Spinal cord (tissue), 10 donors: ENCODE measurements around the gene PSMD1. TPM values are rescaled to one million over a fixed set of nuclear protein-coding genes. Genes with fewer than 3 reads are reported as not detected.

Experiments used
- DNase-seq, 6 donors: peaks; one replicate each; pipeline versions ENCODE4 v3.0.0 to v3.0.0-alpha.2; 2013 to 2015; ENCODE audit warnings: low spot score in 6 of 6, low read depth in 4 of 6
- H3K27ac ChIP-seq: one replicate; pipeline ENCODE4 v1.5.1; 2013; ENCODE audit warnings: low read depth, low read length, control low read depth
- H3K27me3 ChIP-seq: one replicate; pipeline ENCODE4 v1.6.1; 2013; ENCODE audit warnings: low read length; ENCODE audit not compliant: control insufficient read depth, insufficient read depth
- H3K36me3 ChIP-seq: one replicate; pipeline ENCODE4 v1.6.1; 2013; ENCODE audit warnings: low read length; ENCODE audit not compliant: control insufficient read depth, insufficient read depth
- H3K4me1 ChIP-seq: one replicate; pipeline ENCODE4 v1.6.1; 2013; ENCODE audit warnings: low read length; ENCODE audit not compliant: control insufficient read depth, insufficient read depth
- H3K4me3 ChIP-seq: one replicate; pipeline ENCODE4 v1.5.1; 2013; ENCODE audit warnings: low read depth, low read length, control low read depth
- H3K9me3 ChIP-seq: one replicate; pipeline ENCODE4 v1.6.1; 2013; ENCODE audit warnings: low read length; ENCODE audit not compliant: control insufficient read depth, insufficient read depth
- WGBS: methylation state at CpG from one replicate; pipeline ENCODE4 v1.1.5; 2013; ENCODE audit warnings: missing lambda C conversion rate; ENCODE audit not compliant: insufficient coverage; 5-methylcytosine and 5-hydroxymethylcytosine counted together
- polyA plus RNA-seq, 2 donors: library from polyadenylated mRNA; unstranded; fragments of 120-200 nt; gene quantifications; one replicate each; pipeline ENCODE4 v1.2.1, GENCODE V29; 2013; ENCODE audit not compliant: insufficient read length in 2 of 2
- total RNA-seq, 2 donors: library from RNA; depleted of rRNA in 1 of 2; stranded (reverse); fragments of 120-200 nt in 1 of 2; fragments of >200 nt in 1 of 2; gene quantifications; one replicate each; pipeline versions ENCODE4 v1.2.3 to v1.2.4, GENCODE V29; 2013 to 2014
- donor health status: healthy.

The PSMD1 gene
- total and polyA plus RNA-seq, 4 donors, result 101 to 117 (median 104) TPM

- no peak overlapping the region for H3K27ac ChIP-seq
- 76% methylated on average over 4 of the region's 5 CpGs for WGBS
- peaks cover 61% of the 10 kb centered on the region for H3K4me1 ChIP-seq
Measured at GRCh38 chr2:231051116-231051515, 5.6 kb upstream of the PSMD1 start.

GRCh38 chr2:231052494-231053451, 3.9 kb upstream of the PSMD1 start:
- WGBS, result 8% methylated on average over 53 of the region's 62 CpGs
- DNase-seq, result peak in 5 of 6 donors; percentile 68 to 96 (median 76)
- H3K36me3 ChIP-seq, result peaks cover 4% of the 10 kb centered on the region
- H3K27me3 ChIP-seq, result no peaks in the 10 kb centered on the region
- peak overlapping the region; percentile 77 for H3K27ac ChIP-seq
- H3K4me3 ChIP-seq, result peak overlapping the region; percentile 72
- peaks cover 49% of the 10 kb centered on the region for H3K4me1 ChIP-seq
- H3K9me3 ChIP-seq, result no peaks in the 10 kb centered on the region

More at GRCh38 chr2:231051116-231051515, 5.6 kb upstream of the PSMD1 start:
- no peak overlapping the region for H3K4me3 ChIP-seq
- H3K27me3 ChIP-seq, result no peaks in the 10 kb centered on the region
- H3K9me3 ChIP-seq, result no peaks in the 10 kb centered on the region
- no peak for DNase-seq
- peaks cover 17% of the 10 kb centered on the region for H3K36me3 ChIP-seq

GRCh38 chr2:231053846-231054245, 2.8 kb upstream of the PSMD1 start:
- DNase-seq, result no peak
- H3K36me3 ChIP-seq, result no peaks in the 10 kb centered on the region
- 86% methylated on average over 6 of the region's 6 CpGs for WGBS
- H3K27me3 ChIP-seq, result no peaks in the 10 kb centered on the region
- no peaks in the 10 kb centered on the region for H3K9me3 ChIP-seq
- H3K27ac ChIP-seq, result no peak overlapping the region
- peaks cover 40% of the 10 kb centered on the region for H3K4me1 ChIP-seq
- no peak overlapping the region for H3K4me3 ChIP-seq

GRCh38 chr2:231057590-231057989, 923 bp downstream of the PSMD1 start:
- no peak for DNase-seq
- WGBS, result 3% methylated on average over 5 of the region's 10 CpGs
- Histone ChIP-seq H3K9me3 (no peaks in the 10 kb centered on the region), H3K36me3 (peaks cover 5% of the 10 kb centered on the region), H3K4me3 (peak overlapping the region; percentile 94), H3K27ac (no peak overlapping the region), H3K4me1 (peaks cover 5% of the 10 kb centered on the region), H3K27me3 (no peaks in the 10 kb centered on the region)

- peaks cover 5% of the 10 kb centered on the region for H3K36me3 ChIP-seq
- DNase-seq, result no peak
- 56% methylated on average over 1 of the region's 4 CpGs for WGBS
- no peak overlapping the region for H3K27ac ChIP-seq
- no peaks in the 10 kb centered on the region for H3K9me3 ChIP-seq
- H3K4me3 ChIP-seq, result no peak overlapping the region
- H3K27me3 ChIP-seq, result no peaks in the 10 kb centered on the region
- H3K4me1 ChIP-seq, result no peaks in the 10 kb centered on the region
Measured at GRCh38 chr2:231058761-231059550, 2.3 kb downstream of the PSMD1 start.

GRCh38 chr2:231059756-231060155, 3.1 kb downstream of the PSMD1 start:
- Histone ChIP-seq H3K4me3 (no peak overlapping the region), H3K4me1 (no peaks in the 10 kb centered on the region), H3K36me3 (peaks cover 11% of the 10 kb centered on the region), H3K9me3 (no peaks in the 10 kb centered on the region), H3K27ac (no peak overlapping the region), H3K27me3 (no peaks in the 10 kb centered on the region)
- DNase-seq, result no peak
- no CpG with 5 or more reads among the region's 2 CpGs for WGBS

GRCh38 chr2:231062776-231063175, 6.1 kb downstream of the PSMD1 start:
- H3K27ac ChIP-seq, result no peak overlapping the region
- no CpG with 5 or more reads among the region's 3 CpGs for WGBS
- no peaks in the 10 kb centered on the region for H3K9me3 ChIP-seq
- no peaks in the 10 kb centered on the region for H3K27me3 ChIP-seq
- DNase-seq, result no peak
- H3K36me3 ChIP-seq, result peaks cover 22% of the 10 kb centered on the region
- no peak overlapping the region for H3K4me3 ChIP-seq
- no peaks in the 10 kb centered on the region for H3K4me1 ChIP-seq

- DNase-seq, result no peak
Measured at GRCh38 chr2:231063347-231063746, 6.7 kb downstream of the PSMD1 start.

GRCh38 chr2:231065966-231066365, 9.3 kb downstream of the PSMD1 start:
- no peak overlapping the region for H3K4me3 ChIP-seq
- DNase-seq, result no peak
- no peaks in the 10 kb centered on the region for H3K9me3 ChIP-seq
- H3K4me1 ChIP-seq, result no peaks in the 10 kb centered on the region
- no peak overlapping the region for H3K27ac ChIP-seq
- H3K27me3 ChIP-seq, result no peaks in the 10 kb centered on the region
- WGBS, result no CpG with 5 or more reads among the region's 1 CpG
- H3K36me3 ChIP-seq, result peaks cover 30% of the 10 kb centered on the region

More at GRCh38 chr2:231063347-231063746, 6.7 kb downstream of the PSMD1 start:
- no CpG with 5 or more reads among the region's 1 CpG for WGBS
- Histone ChIP-seq H3K27ac (no peak overlapping the region), H3K4me1 (no peaks in the 10 kb centered on the region), H3K4me3 (no peak overlapping the region), H3K27me3 (no peaks in the 10 kb centered on the region), H3K9me3 (no peaks in the 10 kb centered on the region), H3K36me3 (peaks cover 27% of the 10 kb centered on the region)
